Nephron progenitor cell (in vitro differentiated cells): ENCODE data around the gene LTBP2.
A peak's percentile ranks its signal among the peaks of the same experiment; 100 is the strongest.

Source experiments
- DNase-seq: peaks from one replicate; pipeline ENCODE4 v3.0.0; 2021
- H3K27ac Mint-ChIP-seq: 2 replicates; pipeline ENCODE4 v1.8.0; 2021; ENCODE audit warnings: mild to moderate bottlenecking, moderate library complexity, mixed read lengths
- H3K27me3 Mint-ChIP-seq: 2 replicates; pipeline ENCODE4 v1.8.0; 2021; ENCODE audit warnings: mild to moderate bottlenecking, low read depth, mixed read lengths; ENCODE audit not compliant: poor library complexity
- H3K36me3 Mint-ChIP-seq: 2 replicates; pipeline ENCODE4 v1.8.0; 2021; ENCODE audit warnings: low read depth, mixed read lengths
- H3K4me1 Mint-ChIP-seq: 2 replicates; pipeline ENCODE4 v1.8.0; 2021; ENCODE audit warnings: mixed read lengths
- H3K4me3 Mint-ChIP-seq: 2 replicates; pipeline ENCODE4 v1.8.0; 2021; ENCODE audit warnings: mild to moderate bottlenecking, moderate library complexity, mixed read lengths
- H3K9me3 Mint-ChIP-seq: 2 replicates; pipeline ENCODE4 v1.8.0; 2021; ENCODE audit warnings: mild to moderate bottlenecking, moderate library complexity, mixed read lengths
- CTCF ChIP-seq: fragments of 200-600 bp; sonication (generic); IDR thresholded peaks from 2 replicates; pipeline ENCODE4 v1.5.0; 2021; ENCODE audit warnings: antibody characterized with exemption

The LTBP2 gene

GRCh38 chr14:74611650-74612349 is at the start of gene LTBP2:
TSS of gene LTBP2 (minus strand) at chr14:74612237. CDS start at chr14:74611944, 293 bp downstream.
- no peaks in the 10 kb centered on the region for H3K36me3 Mint-ChIP-seq
- H3K9me3 Mint-ChIP-seq, result no peaks in the 10 kb centered on the region
- H3K4me1 Mint-ChIP-seq, result peaks cover 37% of the 10 kb centered on the region
- no peak within 1 kb of the TSS for H3K27ac Mint-ChIP-seq
- peaks cover 84% of the 10 kb centered on the region for H3K27me3 Mint-ChIP-seq
- H3K4me3 Mint-ChIP-seq, result peak within 1 kb of the TSS; percentile 78
- TF ChIP-seq CTCF, result no peak
- peak; percentile 50 for DNase-seq

GRCh38 chr14:74660863-74661262 is 48.8 kb upstream of the LTBP2 start:
- TF ChIP-seq CTCF, result no peak
- H3K4me3 Mint-ChIP-seq, result no peak overlapping the region
- no peaks in the 10 kb centered on the region for H3K27me3 Mint-ChIP-seq
- no peaks in the 10 kb centered on the region for H3K4me1 Mint-ChIP-seq
- H3K9me3 Mint-ChIP-seq, result no peaks in the 10 kb centered on the region
- no peak overlapping the region for H3K27ac Mint-ChIP-seq
- DNase-seq, result no peak
- H3K36me3 Mint-ChIP-seq, result peaks cover 41% of the 10 kb centered on the region

GRCh38 chr14:74660167-74660566 is 48.1 kb upstream of the LTBP2 start:
- Mint-ChIP-seq H3K4me1 (no peaks in the 10 kb centered on the region), H3K36me3 (peaks cover 41% of the 10 kb centered on the region), H3K4me3 (no peak overlapping the region), H3K27ac (no peak overlapping the region), H3K9me3 (no peaks in the 10 kb centered on the region), H3K27me3 (no peaks in the 10 kb centered on the region)
- DNase-seq, result no peak
- TF ChIP-seq CTCF, result no peak

GRCh38 chr14:74658535-74659131 is 46.6 kb upstream of the LTBP2 start:
- no peak for DNase-seq
- Mint-ChIP-seq H3K27ac (no peak overlapping the region), H3K9me3 (no peaks in the 10 kb centered on the region), H3K36me3 (peaks cover 36% of the 10 kb centered on the region), H3K4me1 (no peaks in the 10 kb centered on the region), H3K4me3 (no peak overlapping the region), H3K27me3 (peaks cover 4% of the 10 kb centered on the region)
- no peak for TF ChIP-seq CTCF

GRCh38 chr14:74656964-74657363 is 44.9 kb upstream of the LTBP2 start:
- no peak for DNase-seq
- no peak for TF ChIP-seq CTCF
- Mint-ChIP-seq H3K9me3 (no peaks in the 10 kb centered on the region), H3K27ac (no peak overlapping the region), H3K27me3 (peaks cover 4% of the 10 kb centered on the region), H3K4me1 (no peaks in the 10 kb centered on the region), H3K4me3 (no peak overlapping the region), H3K36me3 (peaks cover 27% of the 10 kb centered on the region)
